ENCODE measurements around the gene RUNX1. TPM values are rescaled to one million over a fixed set of nuclear protein-coding genes. Genes with fewer than 3 reads are reported as not detected.

The RUNX1 gene
- total and polyA plus RNA-seq, 2 of the 13 experiments (the other 11 are each of a cell fraction or from before 2014, with no cell fraction given) = 5.4 to 6.4 TPM

- TF ChIP-seq ZNF574 (CRISPR knock-in tag; IDR thresholded peaks at IDR 0.05) = no peak
- no peak for TF ChIP-seq THAP9 (CRISPR knock-in tag; IDR thresholded peaks at IDR 0.05; ENCODE audit: borderline replicate concordance)
- TF ChIP-seq ZNF121 (CRISPR knock-in tag; IDR thresholded peaks at IDR 0.05) = no peak
- no peak for TF ChIP-seq NBN (conservative IDR thresholded peaks at IDR 0.05)
- TF ChIP-seq JDP2 (CRISPR knock-in tag; IDR thresholded peaks at IDR 0.05; ENCODE audit: borderline replicate concordance) = no peak
- no peak for TF ChIP-seq BCL3 (CRISPR knock-in tag; IDR thresholded peaks at IDR 0.05)
- TF ChIP-seq WIZ (CRISPR knock-in tag; IDR thresholded peaks at IDR 0.05) = no peak
- TF ChIP-seq NR0B2 (CRISPR knock-in tag; IDR thresholded peaks at IDR 0.05) = no peak
- TF ChIP-seq HNF1A (IDR thresholded peaks at IDR 0.05; ENCODE audit: low read depth) = peak; percentile 98
- TF ChIP-seq HNF1A (CRISPR knock-in tag; IDR thresholded peaks at IDR 0.05; ENCODE audit: borderline replicate concordance) = peak; percentile 98
- no peak for TF ChIP-seq ZNF710 (CRISPR knock-in tag; IDR thresholded peaks at IDR 0.05; ENCODE audit: borderline replicate concordance)
- TF ChIP-seq ZNF564 (CRISPR knock-in tag; IDR thresholded peaks at IDR 0.05) = no peak; the same call in 1 of the 2 replicates
- peak; percentile 51; the same call in 1 of the 2 replicates for TF ChIP-seq ZNF441 (CRISPR knock-in tag; IDR thresholded peaks at IDR 0.05; ENCODE audit: borderline replicate concordance)
- peak; percentile 68; the same call in 1 of the 2 replicates for TF ChIP-seq ZBTB7B (CRISPR knock-in tag; IDR thresholded peaks at IDR 0.05)
- no peak for TF ChIP-seq GPN1 (CRISPR knock-in tag; IDR thresholded peaks at IDR 0.05; ENCODE audit: borderline replicate concordance)
- no peak for TF ChIP-seq ZNF550 (CRISPR knock-in tag; IDR thresholded peaks at IDR 0.05; ENCODE audit: borderline replicate concordance)
These were observed 29.5 kb downstream of the RUNX1 start (continued) for GRCh38 chr21:35019631-35020032.

All from HepG2 (cell line).